ENCODE results near the gene LPO.
A peak's percentile ranks its signal among the peaks of the same experiment; 100 is the strongest.

The LPO gene

DNA sequence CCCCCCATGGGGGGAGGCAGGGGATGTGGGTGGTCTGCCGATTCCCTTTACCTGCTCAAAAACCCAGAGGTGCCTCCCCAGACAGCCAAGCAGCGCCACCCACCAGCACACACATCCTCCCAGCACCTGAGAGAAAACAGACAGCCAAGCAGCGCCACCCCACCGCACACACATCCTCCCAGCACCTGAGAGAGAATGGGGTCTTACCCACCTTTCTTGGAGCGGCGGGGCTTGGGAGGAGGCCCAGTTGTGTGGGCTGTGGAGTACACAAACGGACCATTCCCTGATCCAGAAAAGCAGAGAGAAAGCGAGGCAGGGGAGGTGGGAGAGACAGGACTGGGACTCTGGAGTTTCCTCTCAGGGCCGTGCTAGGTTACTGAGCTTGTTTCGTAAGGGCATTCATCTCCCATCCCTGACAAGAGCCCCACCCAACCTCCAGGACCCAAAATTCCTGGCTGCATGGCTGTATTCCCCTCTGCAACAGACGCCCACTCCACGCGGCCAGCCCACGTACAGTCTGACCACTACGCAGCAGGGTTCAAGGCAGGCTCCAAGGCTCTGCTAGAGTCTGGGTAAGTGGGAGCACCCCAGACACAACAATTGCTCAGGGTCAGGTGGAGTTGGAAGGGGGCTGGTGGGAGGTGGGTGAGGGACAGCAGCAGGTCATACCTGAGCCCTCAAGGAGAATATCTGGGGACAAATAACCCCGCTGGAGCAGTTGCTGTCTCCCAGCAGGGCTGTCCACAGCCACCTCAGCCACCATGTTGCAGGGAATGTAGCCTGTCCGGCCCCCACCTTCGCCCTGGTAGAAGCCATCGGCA, 68.0 kb downstream of the LPO start:
- peak; percentile 44 for DNase-seq

- peak; percentile 43 for DNase-seq
Measured at GRCh38 chr17:58307468-58308172, 69.2 kb downstream of the LPO start.

- peak; percentile 51 for DNase-seq
Measured at GRCh38 chr17:58308173-58308984, 70.0 kb downstream of the LPO start.

DNA sequence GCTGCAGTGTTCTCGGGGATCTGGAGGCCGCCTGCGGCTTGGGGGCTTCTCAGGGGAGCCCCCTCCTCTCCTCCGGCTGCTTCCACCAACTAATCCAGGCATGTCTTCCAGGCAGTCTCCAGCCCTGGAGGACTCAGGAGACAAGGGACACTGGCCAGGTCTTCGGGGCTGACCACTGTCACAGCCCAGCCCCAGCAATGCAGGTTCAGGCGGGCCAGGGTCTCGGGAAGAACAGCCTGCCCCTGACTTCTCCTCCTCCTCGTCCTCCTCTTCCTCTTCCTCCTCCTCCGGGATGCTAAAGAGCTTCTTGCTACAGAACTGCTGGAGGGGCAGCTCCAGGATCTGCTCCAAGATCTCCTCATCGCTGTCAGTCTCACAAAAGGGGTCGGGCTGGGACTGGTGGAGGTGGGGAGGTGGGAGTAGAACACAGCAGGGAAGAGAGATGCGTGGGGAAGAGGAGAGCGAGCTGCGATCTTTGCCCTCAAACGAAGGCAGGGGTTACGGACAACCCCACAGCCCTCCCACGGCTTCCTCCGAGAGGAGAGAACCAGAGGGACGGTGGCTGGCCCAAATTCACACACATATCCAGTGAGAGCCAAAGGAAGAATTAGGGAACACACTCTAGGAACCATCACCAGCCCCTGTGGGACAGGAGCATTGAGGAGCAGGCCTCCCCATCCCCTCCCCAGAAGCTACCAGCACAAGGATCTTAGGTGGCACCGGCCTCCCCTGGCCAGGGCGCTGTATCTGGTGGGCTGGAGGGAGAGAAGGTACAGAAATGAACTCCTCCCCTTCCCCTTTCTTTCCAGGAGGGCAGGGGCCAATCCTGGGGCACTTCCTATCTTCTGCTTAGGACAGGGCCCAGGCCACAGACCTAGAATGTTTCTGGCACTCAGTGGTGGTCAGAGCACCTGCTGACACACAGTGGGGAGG, 70.9 kb downstream of the LPO start:
- peak; percentile 43 for DNase-seq

DNA sequence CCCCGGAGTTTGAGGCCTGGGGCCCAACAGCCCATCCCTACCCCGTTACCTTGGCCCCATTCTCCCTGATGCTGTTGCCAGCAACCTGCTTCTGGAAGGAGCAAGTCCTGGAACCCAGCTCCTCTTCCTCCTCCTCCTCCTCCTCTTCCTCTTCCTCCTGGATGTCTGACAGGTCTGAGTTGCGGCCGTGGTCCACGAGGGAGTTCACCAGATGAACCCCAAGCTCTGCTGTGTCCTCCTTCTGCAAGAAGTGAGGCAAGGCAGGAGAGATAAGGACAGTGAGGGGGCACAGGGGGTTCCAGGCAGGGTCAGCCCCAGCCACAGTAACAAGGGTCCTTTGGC, 71.5 kb downstream of the LPO start:
- DNase-seq, result no peak

DNA sequence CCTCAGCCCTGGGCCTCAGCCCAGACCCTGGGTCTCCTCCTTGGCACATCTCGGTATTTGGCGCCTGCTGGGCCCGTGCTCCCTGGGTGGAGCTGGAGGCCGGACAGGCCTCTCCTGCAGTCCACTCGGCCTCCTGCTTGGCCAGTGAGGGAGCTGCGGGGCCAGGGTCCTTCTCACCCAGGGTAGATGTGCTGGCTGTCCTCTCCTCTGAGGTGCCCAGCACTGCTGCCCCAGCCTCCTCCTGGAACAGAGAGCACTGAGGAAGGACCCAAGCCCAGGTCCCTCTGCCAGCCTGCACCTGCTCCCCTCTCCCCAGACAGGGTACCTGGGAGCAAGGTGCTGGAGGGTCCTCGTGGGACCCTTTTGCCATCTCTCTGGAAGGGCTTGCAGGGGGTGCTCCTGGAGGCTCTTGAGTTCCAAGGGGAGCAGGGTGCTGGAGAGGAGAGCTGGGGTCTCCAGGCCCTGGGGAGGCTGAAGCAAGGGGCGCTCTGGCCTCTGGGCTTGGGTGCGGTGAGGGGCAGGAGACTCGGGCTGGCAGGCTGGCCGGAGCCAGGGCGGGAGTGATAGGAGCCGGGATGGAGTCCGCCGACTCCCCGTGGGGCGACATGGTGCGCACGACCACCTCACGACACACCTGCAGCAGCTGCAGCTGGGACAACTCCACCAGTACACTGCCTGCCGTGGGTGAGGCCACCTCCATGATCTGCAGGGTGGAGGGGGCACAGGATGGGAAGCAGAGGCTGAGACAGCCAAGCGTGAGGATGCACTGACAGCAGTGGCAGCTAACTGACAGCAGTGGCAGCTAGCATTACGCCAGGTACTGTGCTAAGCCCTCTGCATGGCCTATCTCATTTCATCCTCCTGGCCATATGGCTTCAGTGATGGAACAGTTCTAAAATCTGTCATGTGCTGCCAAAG, 72.4 kb downstream of the LPO start:
- DNase-seq, result peak; percentile 48

GRCh38 chr17:58311429-58311894, 73.1 kb downstream of the LPO start:
- DNase-seq, result no peak

DNA sequence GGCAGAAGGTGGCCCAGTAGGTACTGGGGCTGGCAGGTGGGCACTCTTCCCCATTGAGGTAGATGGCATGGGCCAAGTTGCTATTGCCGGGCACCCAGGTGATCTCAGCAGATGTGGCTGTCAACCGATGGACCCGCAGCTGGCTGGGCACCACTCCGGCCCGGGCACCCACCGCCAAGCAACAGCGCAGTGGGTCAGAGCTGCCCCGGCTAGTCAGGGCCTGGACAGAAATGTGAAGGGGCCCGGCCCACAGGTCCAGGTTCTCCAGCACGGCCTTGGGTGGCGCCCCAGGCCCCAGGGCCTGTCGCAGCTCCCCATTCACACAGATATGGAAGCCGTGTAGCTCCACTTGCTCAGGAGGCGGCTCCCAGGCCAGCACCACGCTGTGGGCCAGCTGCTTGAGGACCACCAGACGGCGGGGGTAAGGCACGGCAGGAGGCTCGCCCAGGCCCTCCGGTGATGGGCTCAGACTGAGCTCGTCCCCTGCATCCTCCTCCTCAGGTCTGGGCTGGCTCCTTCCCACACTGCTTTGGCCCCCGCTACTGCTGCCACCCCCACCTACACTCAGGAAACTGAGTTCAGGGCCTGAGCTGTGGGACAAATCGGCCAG, 73.7 kb downstream of the LPO start:
- DNase-seq, result no peak

DNA sequence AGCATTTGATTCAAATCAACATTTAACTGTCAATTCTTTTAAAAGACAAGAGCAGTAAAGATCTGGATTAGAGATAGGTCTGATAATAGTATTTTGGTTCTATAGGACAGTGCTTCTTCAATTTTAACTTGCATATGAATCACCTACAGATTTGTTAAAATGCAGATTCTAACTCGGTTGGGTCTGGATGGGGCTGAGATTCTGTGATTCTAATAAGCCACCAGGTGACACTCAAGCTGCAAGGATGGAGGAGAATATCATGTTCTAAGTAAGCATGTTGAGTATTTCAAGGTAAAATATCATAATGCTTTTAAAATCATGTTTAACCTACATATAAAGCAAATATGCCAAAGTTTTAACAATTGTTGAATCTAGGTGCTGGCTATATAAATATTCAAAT, 74.4 kb downstream of the LPO start:
- DNase-seq, result no peak

- no peak for DNase-seq
Measured at GRCh38 chr17:58313815-58314705, 75.7 kb downstream of the LPO start.

GRCh38 chr17:58314706-58315015, 76.3 kb downstream of the LPO start:
- DNase-seq, result no peak

DNA sequence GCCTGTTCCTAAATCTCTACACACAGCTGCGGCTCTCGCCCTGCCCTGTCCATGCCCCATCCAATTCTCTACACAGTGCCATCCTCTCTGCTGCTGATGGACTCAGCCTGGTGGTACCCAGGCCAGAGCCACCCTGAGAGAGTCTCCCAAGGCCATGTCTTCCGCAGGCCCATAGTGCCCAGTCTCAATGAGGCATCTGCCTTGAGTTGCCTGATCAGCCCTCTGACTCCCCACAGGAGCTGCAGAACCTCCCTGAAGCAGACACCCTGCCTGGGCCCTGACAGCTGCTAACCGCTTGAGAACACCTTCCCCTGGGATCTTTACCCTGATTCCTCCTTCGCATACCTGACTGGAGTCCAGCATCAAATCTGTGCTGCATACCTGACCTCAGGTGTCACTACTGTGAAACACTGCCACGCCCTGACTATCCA, 76.9 kb downstream of the LPO start:
- DNase-seq, result no peak

- DNase-seq, result no peak
Measured at GRCh38 chr17:58315750-58316149, 77.4 kb downstream of the LPO start.

- no peak for DNase-seq
Measured at GRCh38 chr17:58316260-58316960, 78.0 kb downstream of the LPO start.

DNA sequence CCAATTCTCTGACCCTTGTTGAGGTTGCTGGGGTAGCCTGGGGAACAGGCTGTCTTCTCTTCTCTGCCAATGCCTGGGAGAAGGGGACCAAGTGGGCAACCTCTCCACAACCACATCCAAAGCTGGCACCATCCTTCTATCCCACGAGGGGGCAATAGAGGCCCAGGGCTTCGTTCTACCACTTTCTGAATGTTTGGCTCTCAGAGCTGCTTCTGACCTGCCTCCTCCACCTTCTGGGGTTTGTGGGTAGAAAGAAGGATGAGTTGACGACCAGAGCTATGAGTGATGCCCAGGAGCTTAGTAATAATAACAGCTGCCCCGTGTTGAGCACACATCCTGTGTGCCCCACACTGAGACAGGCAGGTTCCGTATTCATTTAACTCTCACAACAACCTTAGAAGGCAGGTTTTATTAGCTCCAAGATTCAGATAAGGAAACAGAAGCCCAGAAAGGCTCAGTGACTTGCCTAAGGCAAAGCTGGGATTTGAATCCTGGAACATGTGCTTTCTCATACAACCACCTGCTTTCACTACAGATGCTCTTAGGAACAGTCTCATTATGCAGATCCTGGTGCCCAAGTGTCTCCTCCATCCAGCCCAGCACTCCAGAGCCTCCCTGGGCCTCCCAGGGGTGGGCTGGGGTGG, 79.2 kb downstream of the LPO start:
- DNase-seq, result peak; percentile 81

GRCh38 chr17:58318065-58318481, 79.7 kb downstream of the LPO start:
- DNase-seq, result peak; percentile 55

Data from activated CD8-positive, alpha-beta memory T cell treated with anti-CD3 and anti-CD28 coated beads, Interleukin-2, amount 50 U/mL, for 48 hours (primary cell).